ENCODE data around the gene GRIP2. TPM values are rescaled to one million over a fixed set of nuclear protein-coding genes. Genes with fewer than 3 reads are reported as not detected.

The GRIP2 gene
- total RNA-seq, 2 donors from 2014 or later: 3.7 to 3.9 TPM

Other genes starting within 250 kb of the GRIP2 start
- 10 to 100 TPM; 13.3 to 23.6 TPM for gene SLC6A6, start 137.7 kb downstream of the GRIP2 start, total RNA-seq
- 10 to 100 TPM; 15.6 to 19.0 TPM for gene CCDC174, start 111.4 kb upstream of the GRIP2 start, total RNA-seq
- under 1 TPM in 1 of 2 donors, not detected in 1; 0.10 TPM for gene C3orf20, start 134.8 kb upstream of the GRIP2 start, total RNA-seq

Measured in posterior vena cava (tissue), 2 donors.